Stimulated activated CD8-positive, alpha-beta memory T cell treated with anti-CD3 and anti-CD28 coated beads, Interleukin-4, amount 100 ng/mL, for 4 hours (primary cell): ENCODE measurements around the gene KRT27.
A peak's percentile ranks its signal among the peaks of the same experiment; 100 is the strongest.

Experiments
- DNase-seq, 2 donors: peaks; one replicate each; pipeline ENCODE4 v3.0.0-alpha.2; 2020; ENCODE audit warnings: low read depth in 2 of 2, low spot score in 1 of 2

KRT27 gene

GRCh38 chr17:40810494-40810893 is 28.1 kb upstream of the KRT27 start:
- no peak for DNase-seq

GRCh38 chr17:40809721-40810421 is 27.5 kb upstream of the KRT27 start:
- DNase-seq: no peak

- no peak for DNase-seq
Observed at GRCh38 chr17:40806131-40806530, 23.8 kb upstream of the KRT27 start.

- DNase-seq: peak; percentile 38 to 49
Observed at GRCh38 chr17:40803617-40804082, 21.3 kb upstream of the KRT27 start.

- no peak for DNase-seq
Observed at GRCh38 chr17:40801157-40801556, 18.8 kb upstream of the KRT27 start.

GRCh38 chr17:40800381-40800780 is 18.0 kb upstream of the KRT27 start:
- DNase-seq: no peak

GRCh38 chr17:40799859-40800258 is 17.5 kb upstream of the KRT27 start, which contains the start of gene KRT28:
KRT28 (minus strand) TSS chr17:40799959; CDS start chr17:40799893, 66 bp downstream.
- DNase-seq: no peak

GRCh38 chr17:40796846-40797245 is 14.5 kb upstream of the KRT27 start:
- no peak for DNase-seq

- no peak for DNase-seq
Observed at GRCh38 chr17:40795019-40795667, 12.8 kb upstream of the KRT27 start.

- no peak for DNase-seq
Observed at GRCh38 chr17:40794466-40794865, 12.1 kb upstream of the KRT27 start.

- no peak for DNase-seq
Observed at GRCh38 chr17:40793832-40794231, 11.5 kb upstream of the KRT27 start.

- DNase-seq: no peak
Observed at GRCh38 chr17:40791787-40792436, 9.6 kb upstream of the KRT27 start.

- no peak for DNase-seq
Observed at GRCh38 chr17:40791111-40791510, 8.8 kb upstream of the KRT27 start.

- DNase-seq: no peak
Observed at GRCh38 chr17:40779181-40779909, 3.0 kb downstream of the KRT27 start.

- no peak for DNase-seq
Observed at GRCh38 chr17:40778461-40778860, 3.9 kb downstream of the KRT27 start.

GRCh38 chr17:40777971-40778370 is 4.4 kb downstream of the KRT27 start:
- DNase-seq: no peak

GRCh38 chr17:40777459-40777858 is 4.9 kb downstream of the KRT27 start:
- no peak for DNase-seq

- DNase-seq: no peak
Observed at GRCh38 chr17:40775945-40776344, 6.4 kb downstream of the KRT27 start.

GRCh38 chr17:40772101-40772500 is 10.2 kb downstream of the KRT27 start, which contains the start of gene KRT26:
KRT26 (minus strand) TSS chr17:40772201; CDS start chr17:40772113, 88 bp downstream.
- DNase-seq: no peak

- DNase-seq: no peak
Observed at GRCh38 chr17:40765657-40766056, 16.7 kb downstream of the KRT27 start.

GRCh38 chr17:40763752-40764151 is 18.6 kb downstream of the KRT27 start:
- DNase-seq: no peak
